ENCODE data around the gene CRCP.

The CRCP gene

GRCh38 chr7:66190504-66190857 lies 75.8 kb downstream of the CRCP start:
- TF ChIP-seq CTCF (IDR thresholded peaks at IDR 0.05; ENCODE audit: borderline replicate concordance, control extremely low read depth, extremely low read depth, insufficient read depth, missing control alignments) = no peak
- no peak for DNase-seq (ENCODE audit: low spot score)
- in situ Hi-C loops (cut with MboI; ENCODE audit: low sequenced_read_pairs, unreplicated experiment) = no loop called here

- no peak for TF ChIP-seq CTCF (IDR thresholded peaks at IDR 0.05; ENCODE audit: borderline replicate concordance, control extremely low read depth, extremely low read depth, insufficient read depth, missing control alignments)
- in situ Hi-C loops (cut with MboI; ENCODE audit: low sequenced_read_pairs, unreplicated experiment) = no loop called here
- DNase-seq (ENCODE audit: low spot score) = no peak
Observed at GRCh38 chr7:66193146-66193725, 78.6 kb downstream of the CRCP start.

- in situ Hi-C loops (cut with MboI; ENCODE audit: low sequenced_read_pairs, unreplicated experiment) = no loop called here
- TF ChIP-seq CTCF (IDR thresholded peaks at IDR 0.05; ENCODE audit: borderline replicate concordance, control extremely low read depth, extremely low read depth, insufficient read depth, missing control alignments) = no peak
- no peak for DNase-seq (ENCODE audit: low spot score)
Observed at GRCh38 chr7:66198469-66198868, 83.8 kb downstream of the CRCP start.

- DNase-seq (ENCODE audit: low spot score) = no peak
- TF ChIP-seq CTCF (IDR thresholded peaks at IDR 0.05; ENCODE audit: borderline replicate concordance, control extremely low read depth, extremely low read depth, insufficient read depth, missing control alignments) = no peak
- in situ Hi-C loops (cut with MboI; ENCODE audit: low sequenced_read_pairs, unreplicated experiment) = no loop called here
Observed at GRCh38 chr7:66198956-66199355, 84.3 kb downstream of the CRCP start.

- TF ChIP-seq CTCF (IDR thresholded peaks at IDR 0.05; ENCODE audit: borderline replicate concordance, control extremely low read depth, extremely low read depth, insufficient read depth, missing control alignments) = no peak
- in situ Hi-C loops (cut with MboI; ENCODE audit: low sequenced_read_pairs, unreplicated experiment) = no loop called here
Observed at GRCh38 chr7:66202441-66202840, 87.8 kb downstream of the CRCP start.

More at GRCh38 chr7:66202441-66202840, 87.8 kb downstream of the CRCP start:
- DNase-seq (ENCODE audit: low spot score) = no peak

All from GM13976 (cell line).